HG03159 (cell line): ENCODE results near the gene KLHDC7B.

ENCODE experiments used
- ATAC-seq: cut with Tn5 transposase; IDR thresholded peaks from one replicate; pipeline ENCODE4 v1.9.1; 2021; ENCODE audit warnings: mild to moderate bottlenecking, moderate library complexity; ENCODE audit not compliant: unreplicated experiment

Gene KLHDC7B

DNA sequence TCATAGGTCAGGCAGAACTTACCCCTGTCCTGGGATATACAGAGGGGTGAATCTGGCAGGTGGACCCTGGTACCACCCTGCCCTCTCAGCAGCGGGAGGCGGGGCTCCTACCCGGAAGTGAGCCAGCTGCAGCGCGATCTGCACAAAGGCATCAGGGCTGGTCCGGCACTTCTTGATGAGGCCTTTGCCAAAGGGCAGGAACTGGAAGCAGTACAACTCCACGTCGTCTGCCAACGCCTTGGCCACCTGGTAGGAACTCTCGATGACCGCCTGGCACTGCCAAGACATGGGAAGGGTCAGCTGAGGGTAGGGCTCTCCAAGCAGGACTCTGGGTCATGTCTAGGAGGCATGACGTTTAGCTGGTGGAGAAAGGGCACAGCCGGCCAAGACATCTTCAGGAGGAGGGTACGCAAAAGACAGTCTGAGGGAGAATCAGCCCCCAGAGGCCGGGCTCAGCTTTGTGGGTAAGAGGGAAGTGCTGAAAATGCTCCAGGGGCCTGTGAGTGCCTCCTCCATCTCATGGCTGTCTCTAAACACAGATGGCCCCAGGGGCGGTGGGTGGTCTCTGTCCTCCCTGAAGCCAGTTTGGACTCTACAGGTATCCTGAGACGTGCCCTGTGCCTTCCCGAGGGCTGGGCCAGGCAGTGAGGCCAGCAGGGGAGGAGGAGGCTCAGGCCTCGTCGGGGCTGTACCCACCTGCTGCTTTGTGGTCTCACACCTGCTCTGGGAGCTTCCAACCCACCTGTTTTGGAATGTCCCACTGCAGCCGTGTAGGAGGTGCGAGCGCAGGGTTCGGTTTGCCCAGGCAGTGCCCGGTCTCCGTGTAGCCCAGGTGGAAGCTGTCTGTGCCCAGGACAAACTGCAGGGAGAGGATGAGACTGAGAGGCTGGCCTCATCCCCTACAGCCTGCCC lies 25.8 kb downstream of the KLHDC7B start:
- no peak for ATAC-seq

DNA sequence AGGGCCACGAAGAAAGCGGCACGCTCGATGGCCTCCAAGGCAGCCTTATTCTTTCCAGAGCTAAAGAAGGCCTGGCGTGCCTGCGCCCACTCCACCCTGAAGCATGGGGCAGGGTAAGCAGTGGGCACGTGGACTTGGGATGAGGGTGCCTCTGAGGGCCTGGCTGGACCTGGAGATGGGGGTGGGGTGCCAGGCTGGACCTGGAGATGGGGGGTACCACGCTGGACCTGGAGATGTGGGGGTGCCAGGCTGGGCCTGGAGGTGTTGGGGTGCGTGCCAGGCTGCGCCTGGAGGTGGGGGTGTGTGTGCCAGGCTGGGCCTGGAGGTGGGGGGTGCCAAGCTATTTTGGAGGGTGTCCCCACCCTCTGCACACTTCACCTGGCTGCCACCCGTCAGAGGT lies 27.3 kb downstream of the KLHDC7B start:
- no peak for ATAC-seq

DNA sequence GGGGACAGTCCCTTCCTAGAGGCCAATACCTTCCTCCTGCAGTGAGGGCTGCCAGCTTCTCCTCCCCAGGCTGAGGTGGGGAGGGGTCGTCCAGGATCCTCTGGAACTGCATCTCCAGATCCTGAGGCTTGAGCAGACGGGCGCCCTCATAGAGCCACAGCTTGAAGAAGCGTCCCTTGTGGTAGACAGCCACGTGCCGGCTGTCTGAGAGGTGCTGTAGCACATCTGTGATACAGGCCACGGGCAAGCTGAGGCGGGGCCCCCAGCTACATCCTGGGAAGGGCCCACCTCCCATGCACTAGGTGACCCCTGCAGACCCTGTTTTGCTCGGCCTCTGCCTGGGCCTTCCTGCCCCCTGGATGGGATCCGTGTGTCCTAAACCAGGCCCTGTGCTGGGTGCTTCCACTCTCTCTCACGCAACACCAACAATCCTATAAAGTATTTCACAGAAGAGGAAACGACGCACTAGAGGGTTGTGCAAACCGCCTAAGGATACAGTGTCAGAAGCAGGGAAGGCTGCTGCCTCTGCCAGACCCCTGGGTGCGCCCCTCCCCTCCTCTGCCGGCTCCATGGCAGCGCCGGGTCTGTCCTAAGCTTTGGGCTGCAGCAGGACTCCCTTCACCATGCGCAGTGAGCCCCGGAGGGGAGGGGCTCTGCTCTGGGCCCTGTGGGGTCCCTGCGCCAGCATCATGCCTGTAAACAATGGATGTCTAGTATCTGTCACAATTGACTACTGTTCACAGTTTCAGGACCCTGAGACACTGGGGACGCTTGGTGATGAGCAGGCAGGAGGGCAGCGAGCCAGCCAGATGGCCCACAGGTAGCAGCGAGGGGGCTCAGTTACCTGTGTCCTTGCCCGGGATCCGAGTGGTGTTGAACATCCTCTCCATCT lies 28.0 kb downstream of the KLHDC7B start:
- no peak for ATAC-seq

DNA sequence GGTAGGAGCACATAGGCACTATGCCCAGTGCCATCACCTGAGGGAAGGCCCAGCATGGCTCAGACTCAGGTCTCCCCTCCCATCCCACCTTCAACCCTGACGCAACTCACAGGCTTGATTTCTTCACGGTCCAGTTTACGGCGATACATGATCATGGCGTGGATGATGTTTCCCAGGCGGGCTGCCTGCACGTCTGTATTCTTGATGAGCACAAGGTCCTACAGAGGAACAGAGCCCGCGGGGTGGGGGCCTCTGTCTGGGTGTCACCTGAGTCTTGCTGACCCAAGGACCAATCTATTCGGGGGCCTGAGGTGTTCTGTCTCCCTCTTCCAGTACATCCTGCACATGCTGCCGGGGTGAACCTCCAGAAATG lies 28.7 kb downstream of the KLHDC7B start:
- ATAC-seq: no peak

DNA sequence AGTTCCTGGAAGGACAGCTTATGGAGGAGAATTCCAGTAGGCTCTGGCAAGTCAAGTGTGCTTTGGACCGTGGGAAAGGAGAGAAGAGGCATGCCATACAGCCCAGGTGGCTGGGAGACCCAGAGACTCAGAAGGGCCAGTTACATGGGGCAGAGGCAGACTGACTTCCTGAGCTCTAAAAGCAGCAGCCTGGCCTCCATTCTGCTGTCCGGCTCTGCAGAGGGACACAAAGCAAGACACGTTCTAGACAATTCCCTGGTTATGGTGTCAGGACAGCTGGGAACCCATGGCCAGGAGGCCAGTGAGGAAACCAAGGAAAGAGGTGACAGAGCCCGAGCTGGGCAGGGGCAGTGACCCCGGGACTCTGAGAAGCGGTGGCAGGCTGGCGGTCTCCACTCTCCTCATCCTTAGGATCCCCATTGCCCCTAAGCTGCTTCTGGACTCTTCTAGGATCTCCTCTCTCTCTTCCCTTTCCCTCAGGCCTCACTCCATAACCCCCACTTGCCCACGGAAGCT lies 29.8 kb downstream of the KLHDC7B start:
- ATAC-seq: no peak

DNA sequence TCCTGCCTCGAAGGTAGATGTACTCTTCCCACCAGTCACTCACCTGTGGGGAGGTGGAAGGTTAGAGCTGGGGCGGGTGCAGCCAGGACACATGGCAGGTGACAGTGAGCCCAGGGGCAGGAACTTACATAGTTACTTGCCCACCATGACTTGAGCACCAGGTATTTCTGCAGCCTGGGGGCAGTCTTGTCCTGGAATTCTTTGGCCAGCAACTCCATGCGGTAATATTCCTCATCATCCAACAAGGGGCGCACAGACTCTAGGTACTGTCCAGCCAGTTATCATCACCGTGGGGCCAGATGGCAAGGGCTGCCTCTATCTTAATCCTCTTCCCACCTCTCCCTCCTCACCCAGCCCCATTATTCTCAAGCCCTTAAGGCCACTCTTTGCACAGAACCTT lies 30.4 kb downstream of the KLHDC7B start:
- ATAC-seq: no peak

DNA sequence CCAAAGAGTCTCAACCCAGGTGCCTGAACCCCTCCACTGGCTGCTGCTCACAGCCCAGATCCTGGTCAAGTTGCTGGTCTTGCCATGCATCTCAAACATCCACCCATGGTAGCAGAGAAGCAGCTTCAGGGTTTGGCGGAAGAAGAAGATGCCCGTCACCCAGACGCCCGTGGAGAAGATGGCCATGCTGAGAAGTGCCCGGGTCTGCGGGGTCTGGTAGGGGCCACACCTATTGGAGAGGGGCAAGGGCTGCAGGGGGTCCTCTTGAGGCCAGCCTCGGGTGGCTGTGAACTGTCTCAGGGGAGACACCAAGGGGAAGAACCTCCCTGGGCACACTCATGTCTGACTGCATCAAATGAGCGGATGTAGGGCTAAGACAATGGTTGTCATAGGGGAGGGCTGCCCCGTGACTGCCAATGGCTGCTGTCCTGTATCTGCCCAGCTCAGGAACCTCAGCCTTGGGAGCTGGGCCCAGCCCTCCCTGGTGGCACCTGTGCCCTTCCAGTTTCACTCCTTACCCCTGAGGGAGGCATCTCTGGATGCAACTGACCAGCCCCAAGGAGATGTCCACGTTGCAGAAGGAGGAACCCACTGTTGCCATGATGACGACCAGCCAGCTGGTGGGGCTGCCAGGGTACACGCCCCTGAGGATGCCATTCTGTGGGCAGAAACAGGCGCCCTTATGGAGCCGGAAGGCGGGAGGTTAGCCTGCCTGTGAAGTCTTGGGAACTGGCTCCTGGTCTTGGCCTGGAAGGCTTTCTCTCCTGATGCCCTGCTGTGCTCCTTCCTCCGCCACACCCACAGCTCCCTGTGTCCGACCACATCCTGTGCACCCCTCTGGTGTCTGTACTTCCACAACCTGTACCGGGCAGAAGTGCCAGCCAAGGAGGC lies 31.4 kb downstream of the KLHDC7B start:
- no peak for ATAC-seq

DNA sequence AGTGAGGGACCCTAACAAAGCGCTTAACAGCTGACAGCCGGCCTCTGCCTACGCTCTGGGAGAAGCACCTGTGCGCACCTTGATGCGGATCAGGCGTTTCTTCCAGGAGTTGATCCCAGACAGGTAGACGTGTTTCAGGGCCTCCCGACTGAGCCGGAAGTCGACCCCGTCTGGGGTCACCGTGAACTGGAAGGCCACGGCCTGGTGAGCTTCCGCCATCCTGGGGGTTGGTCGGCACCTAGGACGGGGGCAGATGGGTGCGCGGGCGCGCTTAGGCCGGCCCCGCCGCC lies 31.9 kb downstream of the KLHDC7B start:
- ATAC-seq: no peak

DNA sequence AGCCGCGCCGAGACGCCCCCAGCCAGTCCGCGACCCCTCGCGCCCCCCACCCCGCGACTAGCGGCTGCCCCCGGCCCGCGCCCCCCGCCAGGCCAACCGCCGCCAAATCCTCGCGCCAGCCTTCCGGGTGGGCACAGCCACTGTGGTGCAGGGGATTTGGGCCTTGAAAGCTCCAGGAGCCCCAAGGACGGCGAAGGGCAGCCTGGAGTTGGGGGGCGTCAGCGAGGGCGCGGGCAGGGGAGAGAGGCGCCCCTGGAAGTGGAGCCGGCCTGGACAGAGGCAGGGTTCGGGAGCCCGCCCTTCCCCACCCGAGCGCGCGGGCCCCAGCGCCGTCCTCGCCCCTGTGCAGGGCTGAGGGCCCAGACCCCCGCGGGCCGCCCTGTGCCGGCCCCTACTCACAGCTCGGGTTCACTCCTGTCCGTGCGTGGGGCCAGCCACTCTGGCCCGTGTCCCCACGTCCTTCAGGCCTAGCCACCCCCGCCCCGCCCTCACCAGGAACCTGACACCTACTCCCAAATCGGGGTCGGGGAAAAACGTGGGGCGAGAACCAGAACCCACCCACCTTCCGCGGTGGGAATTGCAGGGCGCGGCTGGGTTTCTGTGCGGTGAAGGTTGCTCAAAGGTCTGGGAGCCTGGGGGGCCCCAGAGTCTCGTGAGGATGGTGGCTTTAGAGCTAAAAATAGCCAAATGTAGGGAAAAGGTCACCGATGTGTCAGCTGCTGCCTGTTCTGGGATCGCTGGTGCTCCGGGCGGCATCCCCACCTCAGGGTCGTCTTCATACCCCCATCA lies 32.5 kb downstream of the KLHDC7B start, which contains the start of gene CPT1B:
Gene CPT1B, minus strand, starts transcription at position 441 of the 789 bp plus-strand sequence. CDS start 512 bp downstream, outside the sequence.
- no peak for ATAC-seq

DNA sequence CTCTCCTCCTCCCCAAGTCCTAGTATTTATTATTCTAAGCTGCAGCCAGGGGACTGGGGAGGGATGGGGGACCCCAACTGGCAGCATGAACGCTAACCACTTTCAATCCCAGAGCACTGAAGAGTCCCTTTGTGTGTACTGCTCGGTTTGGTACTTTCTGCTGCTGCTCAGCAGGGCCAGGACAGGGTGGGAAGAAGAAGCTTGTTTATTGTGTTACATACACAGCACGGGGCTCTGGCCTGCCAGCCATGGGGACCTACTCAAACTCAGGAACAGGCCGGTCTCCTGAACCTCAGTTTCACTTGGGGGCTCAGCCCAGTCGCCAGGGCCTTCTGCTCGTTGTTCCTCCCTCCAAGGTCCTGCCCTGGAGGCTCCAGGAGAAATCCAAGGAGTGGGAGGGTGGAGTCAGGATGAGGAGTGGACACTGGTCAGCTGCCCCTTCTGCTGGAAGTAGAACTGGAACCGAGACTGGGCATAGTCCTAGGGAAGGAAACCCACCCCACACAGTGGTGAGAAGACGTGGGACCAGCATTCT lies 33.1 kb downstream of the KLHDC7B start:
- ATAC-seq: no peak

DNA sequence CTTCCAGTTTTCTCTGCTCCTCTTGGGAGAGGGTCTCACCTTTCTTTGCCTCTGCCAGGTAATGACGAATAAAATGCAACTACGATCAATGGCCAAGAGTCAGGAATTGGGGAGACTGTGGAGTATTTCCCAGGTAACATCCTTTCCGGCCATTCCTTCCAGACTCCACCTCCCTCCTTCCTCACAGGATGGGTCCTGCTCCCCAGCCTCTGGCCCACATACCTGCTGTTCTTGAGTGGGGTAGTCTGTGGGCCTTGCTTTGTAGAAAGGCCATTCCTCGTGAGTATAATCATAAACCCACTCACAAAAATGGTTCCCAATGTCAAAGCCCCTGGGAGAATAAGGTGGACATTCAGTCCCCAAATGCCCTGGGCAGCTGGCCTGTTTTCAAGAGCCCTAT lies 34.1 kb downstream of the KLHDC7B start:
- no peak for ATAC-seq

DNA sequence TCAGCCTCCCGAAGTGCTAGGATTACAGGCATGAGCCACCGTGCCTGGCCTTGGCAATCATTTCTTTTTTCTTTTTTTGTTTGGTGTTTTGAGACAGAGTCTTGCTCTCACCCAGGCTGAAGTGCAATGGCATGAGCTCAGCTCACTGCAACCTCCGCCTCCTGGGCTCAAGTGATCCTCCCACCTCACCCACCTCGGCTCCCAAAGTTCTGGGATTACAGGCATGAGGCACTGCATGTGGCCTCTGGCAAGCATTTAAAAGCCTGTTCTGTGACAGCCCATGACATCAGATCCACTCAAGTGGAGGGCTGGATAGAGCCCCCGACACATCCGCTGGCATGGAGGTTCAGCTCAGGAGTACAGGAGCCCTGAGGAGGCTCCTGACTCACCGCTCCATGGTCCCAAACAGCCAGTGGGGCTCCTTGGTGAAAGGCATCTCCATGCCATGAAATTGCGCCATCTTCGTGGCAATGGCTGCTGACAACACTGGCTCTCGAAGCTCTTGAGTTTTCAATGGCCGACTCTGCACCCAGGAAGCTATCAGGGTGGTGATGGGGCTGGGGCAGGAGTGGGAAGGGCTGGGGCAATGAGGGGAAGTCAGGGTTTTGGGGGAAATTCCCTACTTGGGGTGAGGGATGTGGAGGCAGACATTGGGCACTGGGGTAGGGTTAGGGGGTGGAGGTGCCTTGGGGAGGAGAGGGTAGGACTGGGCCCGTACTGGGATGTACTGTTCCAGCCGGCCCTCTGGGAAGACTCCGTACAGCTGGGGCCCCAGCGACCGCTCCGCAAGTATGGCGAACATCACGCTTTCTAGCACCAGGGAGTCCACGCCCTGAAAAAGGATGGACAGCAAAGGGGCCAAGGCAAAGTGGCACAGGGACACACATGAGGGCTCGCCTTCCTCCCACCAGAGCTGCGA lies 35.6 kb downstream of the KLHDC7B start:
- ATAC-seq: no peak

DNA sequence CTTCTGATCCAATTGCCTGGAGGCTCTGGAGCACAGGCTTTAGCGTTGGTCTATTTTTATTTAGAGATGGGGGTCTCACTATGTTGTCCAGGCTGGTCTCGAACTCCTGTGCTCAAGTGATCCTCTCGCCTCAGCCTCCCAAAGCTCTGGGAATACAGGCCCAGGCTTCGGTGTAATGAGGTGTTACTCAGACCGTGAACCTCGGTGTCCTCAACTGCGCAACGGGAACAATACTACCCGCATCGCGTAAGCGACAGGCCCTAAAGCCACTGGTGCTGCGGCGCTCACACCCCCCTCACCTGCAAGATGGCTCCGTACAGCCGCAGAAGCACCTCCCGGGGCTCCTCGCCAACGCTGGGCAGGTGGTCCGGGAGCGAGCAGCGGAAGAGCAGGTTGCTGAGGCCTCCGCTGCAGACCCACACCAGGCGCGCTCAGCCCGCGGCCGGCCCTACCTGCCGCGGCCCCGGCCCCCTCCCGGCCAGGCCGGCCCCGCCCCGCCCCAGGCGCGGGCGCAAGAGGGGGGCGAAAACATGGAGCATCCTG lies 36.3 kb downstream of the KLHDC7B start:
- peak; percentile 14 for ATAC-seq

DNA sequence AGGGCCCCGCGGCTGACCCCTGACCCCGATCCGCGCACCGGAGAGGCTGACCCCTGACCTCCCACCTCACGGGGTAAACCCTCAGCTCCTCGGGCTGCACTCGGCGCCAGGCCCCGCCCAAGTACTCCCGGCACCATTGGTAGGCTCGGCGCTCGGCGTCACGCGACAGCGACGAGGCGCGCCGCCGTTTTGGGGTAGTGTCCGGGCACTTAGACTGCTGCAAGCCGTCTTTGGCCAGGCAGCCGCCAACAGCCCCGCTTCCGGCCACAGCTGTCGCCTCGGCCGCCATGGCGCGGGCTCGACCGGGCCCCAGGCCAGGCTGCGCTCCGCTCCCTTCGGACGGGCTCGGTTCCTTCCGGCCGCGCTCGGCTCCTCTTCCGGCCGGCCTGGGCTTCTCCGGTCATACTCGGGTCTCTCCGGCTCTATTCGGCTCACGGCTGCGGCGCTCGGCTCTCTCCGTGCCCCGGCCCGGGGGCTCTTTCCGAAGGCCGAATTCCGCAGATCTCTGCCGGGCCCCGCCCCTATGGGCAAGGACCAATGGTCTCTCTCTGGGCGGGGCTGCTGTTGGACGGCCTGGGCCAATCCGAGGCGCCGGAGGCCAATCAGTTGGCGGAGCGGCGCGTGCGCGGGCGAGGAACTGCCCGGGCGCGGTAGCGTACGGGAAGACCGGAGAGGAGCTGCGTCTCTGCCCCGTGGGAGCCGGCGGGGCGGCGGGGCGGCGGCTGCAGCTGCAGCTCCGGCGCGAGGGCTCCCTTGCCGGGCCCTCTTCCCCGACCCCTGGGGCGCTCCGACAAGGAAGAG lies 37.0 kb downstream of the KLHDC7B start, which contains the start of gene CHKB:
Gene CHKB, minus strand, starts transcription at position 357 of the 801 bp plus-strand sequence. Its CDS starts 68 bp downstream, at position 289.
- peak; percentile 86 for ATAC-seq

DNA sequence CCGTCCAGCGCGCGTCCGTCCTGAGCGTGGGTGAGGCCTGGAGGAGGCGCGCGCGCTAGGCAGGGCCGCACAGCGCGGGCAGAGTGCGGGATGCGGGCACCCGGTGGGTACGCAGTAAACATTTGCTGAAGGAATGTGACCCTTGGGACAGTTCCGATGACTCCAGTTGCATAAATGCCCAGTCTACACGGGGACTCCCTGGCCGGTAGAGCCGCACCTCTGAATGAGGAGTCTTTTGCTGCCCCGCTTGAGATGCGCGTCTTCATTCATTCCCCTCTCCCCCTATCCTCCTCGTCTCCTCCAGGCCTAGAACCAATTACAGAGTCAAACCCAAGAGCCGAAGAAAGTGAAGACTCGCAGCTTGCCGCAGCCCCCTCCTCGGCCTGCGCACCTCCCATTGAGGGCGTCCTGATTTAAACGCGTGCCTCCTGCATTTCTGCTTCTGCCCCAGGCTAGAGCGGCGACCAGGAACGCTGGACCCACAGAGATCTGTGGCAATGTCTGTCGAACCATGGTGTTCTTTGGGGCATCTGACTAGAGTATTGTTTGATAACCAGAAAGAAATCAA lies 37.7 kb downstream of the KLHDC7B start:
- ATAC-seq: peak; percentile 33

DNA sequence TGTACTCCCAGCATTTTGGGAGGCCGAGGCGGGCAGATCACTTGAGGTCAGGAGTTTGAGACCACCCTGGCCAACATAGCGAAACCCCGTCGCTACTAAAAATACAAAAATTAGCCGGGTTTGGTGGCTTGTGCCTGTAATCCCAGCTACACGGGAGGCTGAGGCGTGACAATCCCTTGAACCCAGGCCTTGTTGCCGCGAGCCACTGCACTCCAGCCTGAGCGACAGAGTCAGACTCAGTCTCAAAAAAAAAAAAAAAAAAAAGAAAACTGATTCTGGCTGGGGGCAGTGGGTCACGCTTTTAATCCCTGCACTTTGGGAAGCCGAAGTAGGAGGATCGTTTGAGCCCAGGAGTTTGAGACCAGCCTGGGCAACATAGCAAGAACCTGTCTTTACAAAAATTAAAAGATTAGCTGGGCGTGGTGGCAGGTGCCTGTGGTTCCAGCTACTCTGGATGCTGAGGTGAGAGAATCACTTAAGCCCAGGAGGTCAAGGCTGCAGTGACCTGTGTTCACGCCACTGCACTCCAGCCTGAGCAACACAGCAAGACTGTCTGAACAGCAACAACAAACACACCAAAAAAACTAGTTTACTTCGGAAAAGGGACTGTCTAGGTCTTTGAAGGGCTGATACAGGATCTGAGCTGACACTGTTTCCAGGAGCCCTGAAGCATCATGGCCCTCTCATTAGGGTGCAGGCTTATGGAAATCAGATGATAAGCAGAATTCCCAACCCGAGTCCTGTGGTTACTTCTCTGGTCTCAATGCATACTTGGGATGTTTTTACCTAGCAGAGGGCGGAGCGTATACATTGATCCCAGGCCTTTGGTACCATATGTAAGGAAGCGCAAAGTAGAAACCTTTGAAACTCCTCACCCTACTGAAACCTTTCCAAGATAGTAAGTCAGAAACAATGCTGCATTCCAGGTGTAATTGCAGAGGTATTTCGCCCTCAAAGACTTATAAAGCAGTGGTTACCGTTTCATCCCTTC lies 38.7 kb downstream of the KLHDC7B start:
- no peak for ATAC-seq
